Nephron progenitor cell (in vitro differentiated cells): ENCODE results near the gene JAG1.
A peak's percentile ranks its signal among the peaks of the same experiment; 100 is the strongest.

Source experiments
- DNase-seq: peaks from one replicate; pipeline ENCODE4 v3.0.0; 2021
- H3K27ac Mint-ChIP-seq: 2 replicates; pipeline ENCODE4 v1.8.0; 2021; ENCODE audit warnings: mild to moderate bottlenecking, moderate library complexity, mixed read lengths
- H3K27me3 Mint-ChIP-seq: 2 replicates; pipeline ENCODE4 v1.8.0; 2021; ENCODE audit warnings: mild to moderate bottlenecking, low read depth, mixed read lengths; ENCODE audit not compliant: poor library complexity
- H3K36me3 Mint-ChIP-seq: 2 replicates; pipeline ENCODE4 v1.8.0; 2021; ENCODE audit warnings: low read depth, mixed read lengths
- H3K4me1 Mint-ChIP-seq: 2 replicates; pipeline ENCODE4 v1.8.0; 2021; ENCODE audit warnings: mixed read lengths
- H3K4me3 Mint-ChIP-seq: 2 replicates; pipeline ENCODE4 v1.8.0; 2021; ENCODE audit warnings: mild to moderate bottlenecking, moderate library complexity, mixed read lengths
- H3K9me3 Mint-ChIP-seq: 2 replicates; pipeline ENCODE4 v1.8.0; 2021; ENCODE audit warnings: mild to moderate bottlenecking, moderate library complexity, mixed read lengths
- CTCF ChIP-seq: fragments of 200-600 bp; sonication (generic); IDR thresholded peaks from 2 replicates; pipeline ENCODE4 v1.5.0; 2021; ENCODE audit warnings: antibody characterized with exemption

Gene JAG1

GRCh38 chr20:10610251-10610650, 63.5 kb downstream of the JAG1 start:
- H3K27ac Mint-ChIP-seq: no peak overlapping the region
- no peaks in the 10 kb centered on the region for H3K27me3 Mint-ChIP-seq
- H3K4me3 Mint-ChIP-seq: no peak overlapping the region
- peaks cover 38% of the 10 kb centered on the region for H3K36me3 Mint-ChIP-seq
- H3K4me1 Mint-ChIP-seq: peaks cover 13% of the 10 kb centered on the region
- no peaks in the 10 kb centered on the region for H3K9me3 Mint-ChIP-seq
- TF ChIP-seq CTCF: no peak
- no peak for DNase-seq

- Mint-ChIP-seq H3K27ac (peak overlapping the region; percentile 40), H3K36me3 (peaks cover 35% of the 10 kb centered on the region), H3K9me3 (no peaks in the 10 kb centered on the region), H3K4me3 (no peak overlapping the region), H3K27me3 (no peaks in the 10 kb centered on the region), H3K4me1 (peaks cover 17% of the 10 kb centered on the region)
- no peak for TF ChIP-seq CTCF
- no peak for DNase-seq
Observed at GRCh38 chr20:10609770-10610169, 64.0 kb downstream of the JAG1 start.

GRCh38 chr20:10609276-10609675, 64.5 kb downstream of the JAG1 start:
- TF ChIP-seq CTCF: no peak
- Mint-ChIP-seq H3K9me3 (no peaks in the 10 kb centered on the region), H3K4me1 (peaks cover 22% of the 10 kb centered on the region), H3K27me3 (no peaks in the 10 kb centered on the region), H3K4me3 (no peak overlapping the region), H3K36me3 (peaks cover 31% of the 10 kb centered on the region), H3K27ac (peak overlapping the region; percentile 40)
- DNase-seq: no peak

- H3K36me3 Mint-ChIP-seq: peaks cover 34% of the 10 kb centered on the region
- H3K27ac Mint-ChIP-seq: no peak overlapping the region
- no peaks in the 10 kb centered on the region for H3K27me3 Mint-ChIP-seq
- no peak for DNase-seq
- no peak for TF ChIP-seq CTCF
- peaks cover 49% of the 10 kb centered on the region for H3K4me1 Mint-ChIP-seq
- H3K4me3 Mint-ChIP-seq: no peak overlapping the region
- peaks cover 3% of the 10 kb centered on the region for H3K9me3 Mint-ChIP-seq
Observed at GRCh38 chr20:10605547-10606195, 68.1 kb downstream of the JAG1 start.

GRCh38 chr20:10604865-10605440, 68.8 kb downstream of the JAG1 start:
- TF ChIP-seq CTCF: no peak
- peaks cover 34% of the 10 kb centered on the region for H3K36me3 Mint-ChIP-seq
- peaks cover 3% of the 10 kb centered on the region for H3K9me3 Mint-ChIP-seq
- H3K27me3 Mint-ChIP-seq: no peaks in the 10 kb centered on the region
- no peak for DNase-seq
- no peak overlapping the region for H3K27ac Mint-ChIP-seq
- no peak overlapping the region for H3K4me3 Mint-ChIP-seq
- H3K4me1 Mint-ChIP-seq: peaks cover 49% of the 10 kb centered on the region
